GM10266 (cell line): ENCODE data around the gene PELI3.

ENCODE experiments used
- DNase-seq: peaks from one replicate; pipeline ENCODE4 v3.0.0; 2012; ENCODE audit errors: extremely low spot score
- TF ChIP-seq, protein P1 (sequence below): IDR thresholded peaks from 2 replicates; pipeline ENCODE4 v1.5.1; 2012; ENCODE audit warnings: mild to moderate bottlenecking, low read depth; ENCODE audit not compliant: control insufficient read depth, insufficient read depth; ENCODE audit errors: missing control alignments

PELI3 gene

DNA sequence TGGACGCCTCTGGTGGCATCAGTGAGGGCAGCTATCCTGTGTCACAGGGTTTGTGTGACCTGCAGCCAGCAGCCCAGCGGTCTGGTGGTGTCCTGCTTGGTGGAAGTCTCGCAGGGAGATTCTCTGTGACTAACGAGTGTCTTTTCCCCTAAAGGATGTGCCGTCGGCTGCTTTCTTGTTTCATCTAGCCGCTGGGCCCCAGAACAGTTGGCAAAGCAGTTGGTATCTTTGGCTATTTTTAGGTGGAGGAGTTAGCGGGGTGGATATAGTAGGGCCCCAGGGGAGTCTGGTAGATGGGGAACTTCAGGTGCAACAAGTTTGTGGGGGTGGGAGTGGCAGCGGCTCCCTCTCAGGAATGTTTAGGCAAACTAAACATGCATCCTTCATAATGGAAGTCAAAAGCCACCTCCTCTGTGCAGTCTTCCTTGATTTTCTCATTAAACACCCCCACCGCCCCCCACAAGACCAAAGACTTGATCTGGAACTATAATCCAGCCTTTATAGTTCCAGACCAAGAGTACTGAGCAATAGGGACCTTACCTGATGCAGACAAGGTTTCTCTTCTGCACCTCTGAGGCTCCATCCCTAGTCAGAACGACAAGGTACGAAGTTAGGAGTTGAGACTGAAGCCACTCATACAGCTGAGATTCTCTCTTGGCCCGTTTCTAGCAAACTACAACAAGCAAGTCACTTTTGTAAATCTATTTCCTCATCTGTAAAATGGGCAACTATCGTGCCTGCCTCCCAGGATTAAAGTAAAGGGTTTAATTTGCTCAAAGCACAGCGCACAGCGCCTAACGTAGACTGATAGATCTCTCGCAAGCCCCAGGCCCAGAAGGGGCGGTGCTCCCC is 1.1 kb upstream of the PELI3 start:
- DNase-seq, result no peak
- TF ChIP-seq, protein P1, sequence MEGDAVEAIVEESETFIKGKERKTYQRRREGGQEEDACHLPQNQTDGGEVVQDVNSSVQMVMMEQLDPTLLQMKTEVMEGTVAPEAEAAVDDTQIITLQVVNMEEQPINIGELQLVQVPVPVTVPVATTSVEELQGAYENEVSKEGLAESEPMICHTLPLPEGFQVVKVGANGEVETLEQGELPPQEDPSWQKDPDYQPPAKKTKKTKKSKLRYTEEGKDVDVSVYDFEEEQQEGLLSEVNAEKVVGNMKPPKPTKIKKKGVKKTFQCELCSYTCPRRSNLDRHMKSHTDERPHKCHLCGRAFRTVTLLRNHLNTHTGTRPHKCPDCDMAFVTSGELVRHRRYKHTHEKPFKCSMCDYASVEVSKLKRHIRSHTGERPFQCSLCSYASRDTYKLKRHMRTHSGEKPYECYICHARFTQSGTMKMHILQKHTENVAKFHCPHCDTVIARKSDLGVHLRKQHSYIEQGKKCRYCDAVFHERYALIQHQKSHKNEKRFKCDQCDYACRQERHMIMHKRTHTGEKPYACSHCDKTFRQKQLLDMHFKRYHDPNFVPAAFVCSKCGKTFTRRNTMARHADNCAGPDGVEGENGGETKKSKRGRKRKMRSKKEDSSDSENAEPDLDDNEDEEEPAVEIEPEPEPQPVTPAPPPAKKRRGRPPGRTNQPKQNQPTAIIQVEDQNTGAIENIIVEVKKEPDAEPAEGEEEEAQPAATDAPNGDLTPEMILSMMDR, result no peak

DNA sequence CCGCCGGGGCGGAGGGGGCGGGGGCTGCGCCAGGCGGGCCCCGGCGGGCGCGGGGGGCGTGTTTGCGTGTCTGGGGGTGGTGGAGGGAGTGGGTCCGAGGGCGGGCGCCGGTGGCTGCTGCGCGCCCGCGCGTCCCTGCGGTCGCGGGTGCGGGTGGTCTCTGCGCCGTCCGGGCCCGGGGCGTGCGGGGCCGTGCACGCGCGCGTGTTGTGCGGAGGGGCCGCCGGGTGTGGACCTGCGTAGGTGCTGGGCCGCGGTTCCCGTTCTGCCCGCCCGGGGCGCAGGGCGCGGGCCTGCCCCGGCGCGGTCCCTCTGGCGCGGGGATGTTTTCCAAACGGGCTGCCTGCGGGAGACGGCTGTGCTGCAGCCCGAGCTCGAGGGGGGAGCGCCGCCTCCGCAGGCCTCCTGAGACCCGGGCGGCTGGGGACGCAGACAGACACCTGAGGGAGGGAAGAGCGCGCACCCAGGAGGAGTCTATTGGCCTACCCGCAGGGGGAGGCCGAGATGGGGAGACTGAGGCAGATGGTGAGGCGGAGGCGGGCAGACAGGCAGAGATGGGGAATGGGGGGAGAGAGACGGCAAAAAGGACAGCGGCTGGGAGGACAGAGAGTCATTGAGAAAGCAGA is 442 bp downstream of the PELI3 start:
- peak; percentile 64 for DNase-seq

DNA sequence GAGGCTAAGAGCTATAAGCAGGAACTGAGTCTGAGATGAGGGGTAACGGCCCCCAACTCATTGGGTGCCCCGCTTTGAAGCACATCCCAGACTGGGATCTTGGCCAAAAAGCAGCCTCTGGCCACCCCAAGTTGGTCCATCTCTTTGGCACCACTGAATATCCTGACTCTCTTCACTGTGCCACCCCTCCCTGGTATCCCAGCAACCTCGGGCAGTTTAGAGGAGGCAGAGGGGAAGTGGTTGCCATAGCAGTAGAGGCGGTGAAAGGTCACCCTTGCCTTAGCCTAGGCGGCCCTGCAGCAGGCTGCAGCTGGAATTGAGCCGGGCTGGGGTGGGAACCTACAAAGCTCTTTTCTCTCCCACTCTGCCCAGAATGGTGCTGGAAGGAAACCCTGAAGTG is 1.1 kb downstream of the PELI3 start:
- TF ChIP-seq, protein P1, result no peak
- DNase-seq, result no peak

More for the DNA sequence above, 442 bp downstream of the PELI3 start:
- TF ChIP-seq, protein P1, result peak; percentile 3

DNA sequence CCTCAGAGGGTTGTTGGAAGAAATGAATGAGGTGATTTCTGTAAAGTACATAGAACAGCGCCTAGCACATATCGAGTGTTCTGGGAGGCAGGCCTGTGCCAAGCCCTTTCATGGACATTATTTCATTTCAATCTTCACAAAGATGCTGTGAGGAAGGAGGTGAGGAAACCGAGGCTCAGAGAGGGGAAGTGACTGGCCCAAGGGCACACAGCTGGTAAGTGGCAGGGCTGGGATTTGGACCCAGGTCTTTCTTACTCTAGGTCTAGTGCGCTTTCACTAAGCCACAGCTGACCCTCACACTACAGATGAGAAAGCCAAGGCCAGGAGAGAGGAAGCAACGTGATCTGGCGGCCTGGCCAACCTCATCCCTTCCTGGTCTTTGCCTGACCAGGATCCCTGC is 2.0 kb downstream of the PELI3 start:
- TF ChIP-seq, protein P1, result no peak
- no peak for DNase-seq

DNA sequence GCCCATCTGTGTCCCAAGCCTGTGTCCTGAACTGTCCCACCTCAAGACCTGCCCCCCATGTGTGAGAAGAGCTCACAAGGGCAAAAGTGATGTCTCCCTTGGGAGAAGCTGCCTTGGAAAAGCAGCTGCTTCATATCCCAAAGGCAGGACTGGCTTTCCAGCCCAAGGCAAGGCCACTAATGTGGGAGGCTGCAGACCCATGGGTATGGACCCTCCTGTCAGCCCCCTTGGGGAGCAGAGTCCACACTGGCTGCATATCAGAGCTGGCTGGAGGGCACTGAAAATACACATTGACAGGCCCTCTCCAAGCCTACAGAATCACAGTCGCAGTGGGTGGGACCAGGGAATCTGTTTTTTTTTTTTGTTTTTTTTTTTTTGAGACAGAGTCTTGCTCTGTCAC is 2.7 kb downstream of the PELI3 start:
- TF ChIP-seq, protein P1, result no peak
- DNase-seq, result no peak

DNA sequence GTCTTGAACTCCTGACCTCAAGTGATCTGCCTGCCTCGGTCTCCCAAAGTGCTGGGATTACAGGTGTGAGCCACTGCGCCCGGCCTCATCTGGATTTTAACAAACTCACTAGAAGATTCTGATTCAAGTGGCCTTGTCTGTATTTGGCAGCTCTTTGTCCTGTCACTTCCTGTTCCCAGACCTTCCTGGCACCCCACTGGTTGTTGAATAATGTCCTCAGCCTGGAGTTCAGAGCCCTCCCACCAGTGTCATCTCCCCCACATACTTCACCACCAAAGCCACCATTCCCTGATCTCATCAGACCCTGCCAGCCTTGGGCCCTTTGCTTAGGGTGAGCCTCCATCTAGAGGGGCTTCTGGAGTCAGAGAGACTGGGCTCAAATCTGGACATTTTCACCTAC is 3.3 kb downstream of the PELI3 start:
- TF ChIP-seq, protein P1, result no peak
- no peak for DNase-seq

DNA sequence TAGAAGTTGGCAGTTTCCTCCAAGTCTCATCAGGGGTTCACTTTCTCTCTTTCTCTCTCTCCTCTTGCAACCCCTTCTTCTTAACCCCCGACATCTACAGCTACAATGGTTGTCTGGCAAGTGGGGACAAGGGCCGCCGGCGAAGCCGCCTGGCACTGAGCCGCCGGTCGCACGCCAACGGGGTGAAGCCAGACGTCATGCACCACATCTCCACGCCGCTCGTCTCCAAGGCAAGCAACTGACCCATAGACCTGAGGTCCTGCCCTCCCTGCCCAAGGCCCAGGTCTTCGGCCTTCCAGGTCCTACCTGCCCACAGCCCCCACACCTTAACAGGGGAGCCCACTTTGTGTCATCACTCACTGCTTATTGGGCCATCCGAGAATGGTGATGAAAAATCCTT is 4.4 kb downstream of the PELI3 start:
- TF ChIP-seq, protein P1, result no peak

More for the DNA sequence above, 4.4 kb downstream of the PELI3 start:
- DNase-seq, result no peak
